IMR-90 (cell line): ENCODE results near the gene ATP5F1C.

Source experiments
- RFX5 ChIP-seq: IDR thresholded peaks from 2 replicates; pipeline ENCODE4 v1.8.0; 2012; ENCODE audit warnings: low read depth, mild to moderate bottlenecking, low read length, moderate library complexity
- TF ChIP-seq, protein P1 (sequence below): conservative IDR thresholded peaks from 2 replicates; pipeline ENCODE4 v1.5.1; 2012; ENCODE audit warnings: mild to moderate bottlenecking, low read depth, low read length, improper control_type of control experiment

GRCh38 chr10:7744307-7744706 is 43.7 kb upstream of the ATP5F1C start:
- TF ChIP-seq, protein P1, sequence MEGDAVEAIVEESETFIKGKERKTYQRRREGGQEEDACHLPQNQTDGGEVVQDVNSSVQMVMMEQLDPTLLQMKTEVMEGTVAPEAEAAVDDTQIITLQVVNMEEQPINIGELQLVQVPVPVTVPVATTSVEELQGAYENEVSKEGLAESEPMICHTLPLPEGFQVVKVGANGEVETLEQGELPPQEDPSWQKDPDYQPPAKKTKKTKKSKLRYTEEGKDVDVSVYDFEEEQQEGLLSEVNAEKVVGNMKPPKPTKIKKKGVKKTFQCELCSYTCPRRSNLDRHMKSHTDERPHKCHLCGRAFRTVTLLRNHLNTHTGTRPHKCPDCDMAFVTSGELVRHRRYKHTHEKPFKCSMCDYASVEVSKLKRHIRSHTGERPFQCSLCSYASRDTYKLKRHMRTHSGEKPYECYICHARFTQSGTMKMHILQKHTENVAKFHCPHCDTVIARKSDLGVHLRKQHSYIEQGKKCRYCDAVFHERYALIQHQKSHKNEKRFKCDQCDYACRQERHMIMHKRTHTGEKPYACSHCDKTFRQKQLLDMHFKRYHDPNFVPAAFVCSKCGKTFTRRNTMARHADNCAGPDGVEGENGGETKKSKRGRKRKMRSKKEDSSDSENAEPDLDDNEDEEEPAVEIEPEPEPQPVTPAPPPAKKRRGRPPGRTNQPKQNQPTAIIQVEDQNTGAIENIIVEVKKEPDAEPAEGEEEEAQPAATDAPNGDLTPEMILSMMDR: no peak
- no peak for TF ChIP-seq RFX5
